ENCODE measurements around the gene DNAJC1.

DNAJC1 gene

DNA sequence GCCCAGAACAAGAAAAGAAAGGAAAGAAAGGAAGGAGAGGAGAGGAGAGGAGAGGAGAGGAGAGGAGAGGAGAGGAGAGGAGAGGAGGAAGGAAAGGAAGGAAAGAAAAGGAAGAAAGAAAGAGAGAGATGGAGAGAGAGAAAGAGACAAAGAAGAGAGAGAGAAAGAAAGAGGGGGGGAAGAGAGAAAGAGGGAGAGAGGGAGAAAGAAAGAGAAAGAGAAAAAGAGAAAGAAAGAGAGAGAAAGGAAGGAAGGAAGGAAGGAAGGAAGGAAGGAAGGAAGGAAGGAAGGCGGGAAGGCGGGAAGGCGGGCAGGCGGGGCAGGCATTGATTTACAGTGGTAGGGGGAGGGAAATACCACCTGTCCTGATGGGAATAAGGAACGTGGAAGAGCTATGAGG is 92.7 kb downstream of the DNAJC1 start:
- no CpG with 5 or more reads among the region's 5 CpGs for WGBS, 2 donors (ENCODE audit: extremely low coverage in 2 of 2, insufficient read length in 2 of 2, insufficient replicate concordance in 1 of 2)

DNA sequence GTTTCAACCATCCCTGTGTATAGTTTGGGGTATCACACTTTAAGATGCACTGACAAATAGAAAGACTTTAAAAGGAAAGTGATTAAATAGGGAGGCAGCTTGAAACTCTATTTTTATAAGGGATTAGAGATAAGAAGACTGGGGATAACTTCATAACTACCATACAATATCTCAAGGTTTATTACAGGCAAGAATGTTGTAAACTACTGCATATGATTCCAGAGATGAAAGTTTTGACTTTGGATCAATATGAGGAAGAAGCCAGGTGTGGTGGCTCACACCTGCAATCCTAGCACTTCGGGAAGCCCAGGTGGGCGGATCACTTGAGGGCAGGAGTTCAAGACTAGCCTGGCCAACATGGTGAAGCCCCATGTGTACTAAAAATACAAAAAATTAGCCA is 96.1 kb downstream of the DNAJC1 start:
- H3K36me3 ChIP-seq (replicated peaks in 1 of 2; ENCODE audit: control insufficient read depth in 2 of 2, insufficient read depth in 2 of 2, low read length in 2 of 2), result peaks cover 0 to 42% of the 10 kb centered on the region in 2 donors
- H2AK5ac ChIP-seq (ENCODE audit: low read depth, low read length), result no peak overlapping the region
- H2BK15ac ChIP-seq (ENCODE audit: low read length), result no peak overlapping the region
- H2BK120ac ChIP-seq (ENCODE audit: low read depth, low read length), result no peak overlapping the region
- H4K91ac ChIP-seq (ENCODE audit: low read depth, low read length, poor library complexity), result no peak overlapping the region
- H3K4me2 ChIP-seq (ENCODE audit: insufficient read depth, low read length, poor library complexity, severe bottlenecking), result no peak overlapping the region
- H3K23ac ChIP-seq (ENCODE audit: low read depth, low read length, poor library complexity), result no peak overlapping the region
- H3K9me3 ChIP-seq (replicated peaks in 1 of 2; ENCODE audit: control insufficient read depth in 2 of 2, insufficient read depth in 1 of 2, low read depth in 1 of 2, low read length in 2 of 2), result peaks cover 0 to 13% of the 10 kb centered on the region in 2 donors
- H4K8ac ChIP-seq (ENCODE audit: low read depth, low read length), result no peak overlapping the region
- no peak overlapping the region for H2BK5ac ChIP-seq (ENCODE audit: low read length)
- no peak overlapping the region for H3K9ac ChIP-seq (ENCODE audit: low read depth, low read length, poor library complexity)
- no peaks in the 10 kb centered on the region for H3K79me1 ChIP-seq (ENCODE audit: low read depth, low read length)
- no peak for DNase-seq (ENCODE audit: low spot score)
- H3K14ac ChIP-seq (ENCODE audit: low read length), result no peak overlapping the region
- no peaks in the 10 kb centered on the region for H3K27me3 ChIP-seq (ENCODE audit: control insufficient read depth in 3 of 3, insufficient read depth in 3 of 3, low read depth in 1 of 3, low read length in 3 of 3)
- H3K18ac ChIP-seq (ENCODE audit: low read length), result no peak overlapping the region
- no peak overlapping the region for H3K4ac ChIP-seq (ENCODE audit: low read length)
- no peak overlapping the region for H3K4me3 ChIP-seq (ENCODE audit: low read length in 2 of 2)
- H3K4me1 ChIP-seq (ENCODE audit: control insufficient read depth in 2 of 2, insufficient read depth in 1 of 2, low read depth in 1 of 2, low read length in 2 of 2), result peaks cover 0 to 11% of the 10 kb centered on the region in 2 donors
- WGBS, 2 donors (ENCODE audit: extremely low coverage in 2 of 2, insufficient read length in 2 of 2, insufficient replicate concordance in 1 of 2), result no CpG with 5 or more reads among the region's 2 CpGs
- H2BK12ac ChIP-seq (ENCODE audit: low read length), result no peak overlapping the region
- H2AFZ ChIP-seq (ENCODE audit: low read length), result no peak overlapping the region
- H3K27ac ChIP-seq (replicated peaks; ENCODE audit: low read length), result no peak overlapping the region

More for the DNA sequence above, 92.7 kb downstream of the DNAJC1 start:
- Histone ChIP-seq H2AK5ac (ENCODE audit: low read depth, low read length) (no peak overlapping the region), H2BK15ac (ENCODE audit: low read length) (no peak overlapping the region), H3K4me3 (ENCODE audit: low read length in 2 of 2) (no peak overlapping the region), H3K23ac (ENCODE audit: low read depth, low read length, poor library complexity) (no peak overlapping the region), H3K4me1 (ENCODE audit: control insufficient read depth in 2 of 2, insufficient read depth in 1 of 2, low read depth in 1 of 2, low read length in 2 of 2) (peaks cover 0 to 25% of the 10 kb centered on the region in 2 donors), H3K4me2 (ENCODE audit: insufficient read depth, low read length, poor library complexity, severe bottlenecking) (no peak overlapping the region), H4K8ac (ENCODE audit: low read depth, low read length) (no peak overlapping the region), H3K4ac (ENCODE audit: low read length) (no peak overlapping the region), H2AFZ (ENCODE audit: low read length) (no peak overlapping the region), H3K36me3 (replicated peaks in 1 of 2; ENCODE audit: control insufficient read depth in 2 of 2, insufficient read depth in 2 of 2, low read length in 2 of 2) (peaks cover 0 to 10% of the 10 kb centered on the region in 2 donors), H2BK12ac (ENCODE audit: low read length) (no peak overlapping the region), H3K14ac (ENCODE audit: low read length) (no peak overlapping the region), H3K79me1 (ENCODE audit: low read depth, low read length) (no peaks in the 10 kb centered on the region), H2BK120ac (ENCODE audit: low read depth, low read length) (no peak overlapping the region), H3K9me3 (replicated peaks in 1 of 2; ENCODE audit: control insufficient read depth in 2 of 2, insufficient read depth in 1 of 2, low read depth in 1 of 2, low read length in 2 of 2) (no peaks in the 10 kb centered on the region), H3K27ac (replicated peaks; ENCODE audit: low read length) (no peak overlapping the region), H3K27me3 (ENCODE audit: control insufficient read depth in 3 of 3, insufficient read depth in 3 of 3, low read depth in 1 of 3, low read length in 3 of 3) (no peaks in the 10 kb centered on the region), H3K9ac (ENCODE audit: low read depth, low read length, poor library complexity) (no peak overlapping the region), H2BK5ac (ENCODE audit: low read length) (no peak overlapping the region), H3K18ac (ENCODE audit: low read length) (no peak overlapping the region), H4K91ac (ENCODE audit: low read depth, low read length, poor library complexity) (no peak overlapping the region)
- DNase-seq (ENCODE audit: low spot score), result no peak

DNA sequence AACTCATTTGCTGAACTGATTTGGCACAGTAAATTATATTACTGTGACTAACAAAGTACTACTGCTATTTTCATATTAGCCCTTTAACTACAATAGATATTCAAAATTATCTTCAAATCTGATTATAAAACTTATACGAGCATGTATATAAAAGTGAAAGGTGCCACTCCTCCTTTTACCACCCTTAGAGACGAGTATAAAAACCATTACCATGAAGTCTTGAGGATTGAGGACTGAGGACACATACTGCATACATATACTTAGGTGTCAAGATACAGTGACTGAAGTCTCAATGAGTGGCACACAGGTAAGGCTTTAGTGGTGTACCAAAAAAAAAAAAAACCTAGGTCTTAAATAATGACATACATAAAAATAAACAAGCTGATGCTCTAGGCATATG is 98.6 kb downstream of the DNAJC1 start:
- no peak overlapping the region for H2AK5ac ChIP-seq (ENCODE audit: low read depth, low read length)
- H4K91ac ChIP-seq (ENCODE audit: low read depth, low read length, poor library complexity), result no peak overlapping the region
- no peak overlapping the region for H3K27ac ChIP-seq (replicated peaks; ENCODE audit: low read length)
- no peaks in the 10 kb centered on the region for H3K4me1 ChIP-seq (ENCODE audit: control insufficient read depth in 2 of 2, insufficient read depth in 1 of 2, low read depth in 1 of 2, low read length in 2 of 2)
- H3K36me3 ChIP-seq (replicated peaks in 1 of 2; ENCODE audit: control insufficient read depth in 2 of 2, insufficient read depth in 2 of 2, low read length in 2 of 2), result peaks cover 0 to 45% of the 10 kb centered on the region in 2 donors
- no peaks in the 10 kb centered on the region for H3K79me1 ChIP-seq (ENCODE audit: low read depth, low read length)
- no peaks in the 10 kb centered on the region for H3K27me3 ChIP-seq (ENCODE audit: control insufficient read depth in 3 of 3, insufficient read depth in 3 of 3, low read depth in 1 of 3, low read length in 3 of 3)
- no peak overlapping the region for H2AFZ ChIP-seq (ENCODE audit: low read length)
- no peak overlapping the region for H4K8ac ChIP-seq (ENCODE audit: low read depth, low read length)
- DNase-seq (ENCODE audit: low spot score), result no peak
- no peak overlapping the region for H3K4ac ChIP-seq (ENCODE audit: low read length)
- H3K14ac ChIP-seq (ENCODE audit: low read length), result no peak overlapping the region
- no peak overlapping the region for H3K23ac ChIP-seq (ENCODE audit: low read depth, low read length, poor library complexity)
- no peak overlapping the region for H2BK15ac ChIP-seq (ENCODE audit: low read length)
- no peak overlapping the region for H2BK5ac ChIP-seq (ENCODE audit: low read length)
- no peak overlapping the region for H3K4me3 ChIP-seq (ENCODE audit: low read length in 2 of 2)
- no peak overlapping the region for H3K18ac ChIP-seq (ENCODE audit: low read length)
- H3K4me2 ChIP-seq (ENCODE audit: insufficient read depth, low read length, poor library complexity, severe bottlenecking), result no peak overlapping the region
- H2BK12ac ChIP-seq (ENCODE audit: low read length), result no peak overlapping the region
- no peak overlapping the region for H2BK120ac ChIP-seq (ENCODE audit: low read depth, low read length)
- H3K9me3 ChIP-seq (replicated peaks in 1 of 2; ENCODE audit: control insufficient read depth in 2 of 2, insufficient read depth in 1 of 2, low read depth in 1 of 2, low read length in 2 of 2), result peaks cover 0 to 13% of the 10 kb centered on the region in 2 donors
- no CpG with 5 or more reads among the region's 2 CpGs for WGBS, 2 donors (ENCODE audit: extremely low coverage in 2 of 2, insufficient read length in 2 of 2, insufficient replicate concordance in 1 of 2)
- no peak overlapping the region for H3K9ac ChIP-seq (ENCODE audit: low read depth, low read length, poor library complexity)

DNA sequence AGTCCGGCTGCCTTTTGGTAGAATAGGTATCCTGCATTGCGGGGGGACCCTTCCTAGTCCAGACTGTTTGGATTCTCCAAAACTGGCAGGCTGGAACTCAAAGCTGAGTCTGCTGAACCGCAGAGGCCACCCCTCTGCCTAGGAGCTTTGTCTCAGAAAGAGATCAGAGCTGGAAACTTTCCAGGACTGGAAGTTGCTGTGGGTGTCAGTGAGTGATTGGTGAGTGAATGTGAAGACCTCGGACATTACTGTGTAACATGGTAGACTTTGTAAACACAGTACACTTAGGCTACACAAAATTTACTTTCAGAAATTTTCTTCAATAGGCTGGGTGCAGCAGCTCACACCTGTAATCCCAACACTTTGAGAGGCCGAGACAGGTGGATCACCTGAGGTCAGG is 103.8 kb downstream of the DNAJC1 start:
- Histone ChIP-seq H3K36me3 (replicated peaks in 1 of 2; ENCODE audit: control insufficient read depth in 2 of 2, insufficient read depth in 2 of 2, low read length in 2 of 2) (peaks cover under 1 to 35% of the 10 kb centered on the region in 2 donors), H3K9me3 (replicated peaks in 1 of 2; ENCODE audit: control insufficient read depth in 2 of 2, insufficient read depth in 1 of 2, low read depth in 1 of 2, low read length in 2 of 2) (peaks cover 0 to 23% of the 10 kb centered on the region in 2 donors), H3K9ac (ENCODE audit: low read depth, low read length, poor library complexity) (no peak overlapping the region), H2AFZ (ENCODE audit: low read length) (no peak overlapping the region), H3K4me1 (ENCODE audit: control insufficient read depth in 2 of 2, insufficient read depth in 1 of 2, low read depth in 1 of 2, low read length in 2 of 2) (peaks cover 0 to under 1% of the 10 kb centered on the region in 2 donors), H3K18ac (ENCODE audit: low read length) (no peak overlapping the region), H3K4me2 (ENCODE audit: insufficient read depth, low read length, poor library complexity, severe bottlenecking) (no peak overlapping the region), H4K91ac (ENCODE audit: low read depth, low read length, poor library complexity) (no peak overlapping the region), H3K79me1 (ENCODE audit: low read depth, low read length) (no peaks in the 10 kb centered on the region), H3K27ac (replicated peaks; ENCODE audit: low read length) (no peak overlapping the region), H3K23ac (ENCODE audit: low read depth, low read length, poor library complexity) (no peak overlapping the region), H3K4ac (ENCODE audit: low read length) (no peak overlapping the region), H3K14ac (ENCODE audit: low read length) (no peak overlapping the region), H4K8ac (ENCODE audit: low read depth, low read length) (no peak overlapping the region), H2AK5ac (ENCODE audit: low read depth, low read length) (no peak overlapping the region), H2BK15ac (ENCODE audit: low read length) (no peak overlapping the region), H3K4me3 (ENCODE audit: low read length in 2 of 2) (no peak overlapping the region), H2BK120ac (ENCODE audit: low read depth, low read length) (no peak overlapping the region), H2BK5ac (ENCODE audit: low read length) (no peak overlapping the region), H2BK12ac (ENCODE audit: low read length) (no peak overlapping the region), H3K27me3 (ENCODE audit: control insufficient read depth in 3 of 3, insufficient read depth in 3 of 3, low read depth in 1 of 3, low read length in 3 of 3) (no peaks in the 10 kb centered on the region)
- no peak for DNase-seq (ENCODE audit: low spot score)
- WGBS, 2 donors (ENCODE audit: extremely low coverage in 2 of 2, insufficient read length in 2 of 2, insufficient replicate concordance in 1 of 2), result no CpG with 5 or more reads among the region's 5 CpGs
